Spleen (tissue), 7 donors: ENCODE measurements around the gene XPNPEP1.

Experiments used
- CTCF ChIP-seq, 11 experiments: fragments of 200-600 bp in 7 of 11; fragments of 450-650 bp in 4 of 11; sonication (generic) in 4 of 11; IDR thresholded peaks in 8 of 11; conservative IDR thresholded peaks in 3 of 11; 1 replicate in 7 of 11; 2 replicates in 4 of 11; pipeline versions ENCODE4 v1.4.0 to v1.8.0; 2016 to 2021; ENCODE audit warnings: antibody characterized with exemption in 11 of 11, inconsistent platforms in 4 of 11, mild to moderate bottlenecking in 1 of 11
- POLR2AphosphoS5 ChIP-seq, 3 donors: sonication (generic); formaldehyde crosslinking; IDR thresholded peaks; one replicate each; pipeline ENCODE4 v1.5.1; 2017; ENCODE audit warnings: antibody characterized with exemption in 3 of 3
- donor health status: DM: no; HTN: no; CAD: no; lungs with moderate emphysema.
- donor health status: DM: no; HTN: no; CAD: no.
- donor health status: DM: no; HTN: no; CAD: no.

DNA sequence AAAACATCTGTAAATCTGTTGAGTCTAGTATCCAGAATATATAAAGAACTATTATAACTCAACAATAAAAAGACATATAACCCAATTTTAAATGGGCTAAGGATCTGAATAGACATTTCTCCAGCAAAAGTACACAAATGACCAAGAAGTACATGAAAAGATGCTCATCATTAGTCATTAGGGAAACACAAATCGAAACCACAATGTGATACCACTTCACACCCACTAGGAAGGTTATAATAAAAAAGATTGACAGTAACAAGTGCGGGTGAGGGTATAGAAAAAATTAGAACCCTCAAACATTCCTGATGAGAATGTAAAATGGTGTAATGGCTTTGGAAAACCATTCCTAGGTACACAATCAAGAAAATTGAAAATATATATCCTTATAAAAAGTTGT is 4.1 kb downstream of the XPNPEP1 start:
- TF ChIP-seq POLR2AphosphoS5 (IDR thresholded peaks at IDR 0.05) (no peak), CTCF (IDR thresholded peaks at IDR 0.05 in 8 of 11, conservative IDR thresholded peaks at IDR 0.05 in 3 of 11) (no peak)
